Measurements from ENCODE around the gene IKBKE.

GRCh38 chr1:206469933-206470691, at the start of gene IKBKE:
- TF ChIP-seq POLR2A (IDR thresholded peaks at IDR 0.05) (peak in 1 of 2 donors; percentile 50), CTCF (IDR thresholded peaks at IDR 0.05) (peak in 4 of 6 experiments; percentile 13 to 48 (median 22))

Data from thyroid gland (tissue), 4 donors.